SK-N-SH (cell line): ENCODE results near the gene FSD2. TPM values are rescaled to one million over a fixed set of nuclear protein-coding genes. Genes with fewer than 3 reads are reported as not detected.

Experiments
- CTCF ChIA-PET: fragments of 300-600, 350-600 bp; formaldehyde crosslinking; extraction: SDS; loops from one replicate; lab custom pipeline; 2021; lab: Yijun Ruan, JAX
- POLR2A ChIA-PET: fragments of 350-600 bp; sonication (Branson Sonifier 250); formaldehyde crosslinking; extraction: SDS; loops from one replicate; lab custom pipeline; 2020; ENCODE audit warnings: antibody characterized with exemption, inconsistent platforms; lab: Yijun Ruan, JAX
- DNase-seq: peaks from one replicate; pipeline ENCODE4 v3.0.0; 2012
- H2AFZ ChIP-seq: fragments of 200-600 bp; sonication (generic); 2 replicates; pipeline ENCODE4 v1.8.1; 2016; ENCODE audit warnings: antibody characterized with exemption, mild to moderate bottlenecking, low read depth
- H3F3A ChIP-seq: fragments of 200-600 bp; sonication (generic); replicated peaks from 2 replicates; pipeline ENCODE3; 2016; ENCODE audit warnings: antibody characterized with exemption, mild to moderate bottlenecking; ENCODE audit not compliant: insufficient read depth
- H3K27ac ChIP-seq, 2 experiments: fragments of 200-500 bp in 1 of 2; fragments of 200-600 bp in 1 of 2; sonication (Bioruptor generic) in 1 of 2; sonication (generic), shearing (Covaris generic) in 1 of 2; 2 replicates each; pipeline versions ENCODE4 v1.5.1 to v1.6.1; 2014 to 2016; ENCODE audit warnings: low read depth in 2 of 2, inconsistent platforms in 1 of 2, low read length in 1 of 2, mild to moderate bottlenecking in 1 of 2, mixed read lengths in 1 of 2
- H3K27me3 ChIP-seq: fragments of 200-600 bp; sonication (generic), shearing (Covaris generic); 2 replicates; pipeline ENCODE4 v1.6.1; 2016; ENCODE audit warnings: mixed run types; ENCODE audit not compliant: insufficient read depth
- H3K36me3 ChIP-seq, 2 experiments: fragments of 200-500 bp in 1 of 2; fragments of 200-600 bp in 1 of 2; sonication (Bioruptor generic) in 1 of 2; sonication (generic) in 1 of 2; replicated peaks in 1 of 2; 2 replicates each; pipeline versions ENCODE3 to v1.5.1; 2014 to 2016; ENCODE audit warnings: low read length in 1 of 2, mild to moderate bottlenecking in 1 of 2; ENCODE audit not compliant: insufficient read depth in 2 of 2, control insufficient read depth in 1 of 2
- H3K4me1 ChIP-seq, 2 experiments: fragments of 200-500 bp in 1 of 2; fragments of 200-600 bp in 1 of 2; sonication (Bioruptor generic) in 1 of 2; sonication (generic), shearing (Covaris generic) in 1 of 2; 2 replicates each; pipeline versions ENCODE4 v1.5.1 to v1.6.1; 2014 to 2016; ENCODE audit warnings: low read depth in 1 of 2, low read length in 1 of 2, mixed run types in 1 of 2; ENCODE audit not compliant: insufficient read depth in 2 of 2, control insufficient read depth in 1 of 2
- H3K4me2 ChIP-seq: fragments of 200-600 bp; sonication (generic), shearing (Covaris generic); 2 replicates; pipeline ENCODE4 v1.6.1; 2017; ENCODE audit warnings: mixed run types
- H3K4me3 ChIP-seq, 2 experiments: fragments of 200-500 bp in 1 of 2; fragments of 200-600 bp in 1 of 2; sonication (Bioruptor generic) in 1 of 2; sonication (generic), shearing (Covaris generic) in 1 of 2; 2 replicates each; pipeline versions ENCODE4 v1.5.1 to v1.8.1; 2014 to 2016; ENCODE audit warnings: low read depth in 2 of 2, inconsistent platforms in 1 of 2, low read length in 1 of 2, mild to moderate bottlenecking in 1 of 2, mixed read lengths in 1 of 2, moderate library complexity in 1 of 2
- H3K79me2 ChIP-seq: fragments of 200-600 bp; sonication (generic); 2 replicates; pipeline ENCODE4 v1.8.1; 2017; ENCODE audit warnings: mild to moderate bottlenecking; ENCODE audit not compliant: insufficient read depth
- H3K9ac ChIP-seq: fragments of 200-600 bp; sonication (generic); 2 replicates; pipeline ENCODE4 v1.6.1; 2017; ENCODE audit warnings: mixed run types
- H3K9me2 ChIP-seq: fragments of 200-600 bp; sonication (generic); 2 replicates; pipeline ENCODE4 v1.6.1; 2017; ENCODE audit warnings: mixed run types
- H3K9me3 ChIP-seq: fragments of 200-600 bp; sonication (generic); 2 replicates; pipeline ENCODE4 v1.6.1; 2017; ENCODE audit warnings: mixed run types, mild to moderate bottlenecking, moderate library complexity
- H4K20me1 ChIP-seq: fragments of 200-600 bp; sonication (generic); 2 replicates; pipeline ENCODE4 v1.6.1; 2017; ENCODE audit warnings: mild to moderate bottlenecking, mixed run types; ENCODE audit not compliant: insufficient read depth
- CHD2 ChIP-seq: fragments of 150-350 bp; IDR thresholded peaks from 2 replicates; pipeline ENCODE4 v1.6.1; 2018; ENCODE audit warnings: low read length; ENCODE audit not compliant: partially characterized antibody
- FOXM1 ChIP-seq: IDR thresholded peaks from 2 replicates; pipeline ENCODE4 v1.4.0; 2012; ENCODE audit warnings: low read depth, mild to moderate bottlenecking
- GATA2 ChIP-seq: sonication (generic); formaldehyde crosslinking; IDR thresholded peaks from 2 replicates; pipeline ENCODE4 v1.5.0; 2020; ENCODE audit warnings: mild to moderate bottlenecking, missing genetic modification reagents
- MAX ChIP-seq: IDR thresholded peaks from 2 replicates; pipeline ENCODE4 v1.4.0; 2012; ENCODE audit warnings: low read depth
- MXI1 ChIP-seq: IDR thresholded peaks from 2 replicates; pipeline ENCODE4 v1.6.1; 2012; ENCODE audit warnings: mild to moderate bottlenecking, low read depth, low read length, improper control_type of control experiment
- NRF1 ChIP-seq: IDR thresholded peaks from 2 replicates; pipeline ENCODE4 v1.6.1; 2012; ENCODE audit warnings: low read depth, mild to moderate bottlenecking, low read length
- RFX5 ChIP-seq: IDR thresholded peaks from 2 replicates; pipeline ENCODE4 v1.6.1; 2012; ENCODE audit warnings: mild to moderate bottlenecking, improper control_type of control experiment, low read length
- SIN3A ChIP-seq: IDR thresholded peaks from 2 replicates; pipeline ENCODE4 v1.6.1; 2012; ENCODE audit warnings: low read depth, mild to moderate bottlenecking, low read length, moderate library complexity, borderline replicate concordance
- SMC3 ChIP-seq: IDR thresholded peaks from 2 replicates; pipeline ENCODE4 v1.6.1; 2012; ENCODE audit warnings: low read depth, low read length, improper control_type of control experiment
- TAF1 ChIP-seq: IDR thresholded peaks from 2 replicates; pipeline ENCODE4 v1.6.1; 2012; ENCODE audit warnings: low read depth, mild to moderate bottlenecking, low read length, moderate library complexity, borderline replicate concordance
- TEAD4 ChIP-seq: IDR thresholded peaks from 2 replicates; pipeline ENCODE4 v1.4.0; 2012; ENCODE audit warnings: mild to moderate bottlenecking, borderline replicate concordance; ENCODE audit not compliant: insufficient read depth
- USF1 ChIP-seq: IDR thresholded peaks from 2 replicates; pipeline ENCODE4 v1.4.0; 2012; ENCODE audit warnings: low read depth, borderline replicate concordance
- ZBTB33 ChIP-seq: IDR thresholded peaks from 2 replicates; pipeline ENCODE4 v1.4.0; 2012; ENCODE audit warnings: low read depth, borderline replicate concordance
- WGBS: methylation state at CpG from one replicate; pipeline ENCODE4 v1.1.6; 2017; ENCODE audit warnings: low lambda C conversion rate; 5-methylcytosine and 5-hydroxymethylcytosine counted together
- polyA plus RNA-seq, 3 experiments: library from polyadenylated mRNA; depleted of rRNA; stranded (reverse); fragments of >200 nt; gene quantifications; 2 replicates each; pipeline ENCODE4 v1.2.3, GENCODE V29; 2012
- TF ChIP-seq, protein P1 (sequence below): fragments of 200-600 bp; sonication (generic); IDR thresholded peaks from 2 replicates; pipeline ENCODE4 v1.6.1; 2017; ENCODE audit warnings: antibody characterized with exemption, mild to moderate bottlenecking, moderate library complexity
- TF ChIP-seq, protein P2 (sequence below): IDR thresholded peaks from 2 replicates; pipeline ENCODE4 v1.6.1; 2012; ENCODE audit warnings: mild to moderate bottlenecking, low read depth, low read length, moderate library complexity
- TF ChIP-seq, protein P3 (sequence below): IDR thresholded peaks from 2 replicates; pipeline ENCODE4; 2012

FSD2 gene
- polyA plus RNA-seq, 1 of the 3 experiments (the other 2 are of a cell fraction), result not detected

DNA sequence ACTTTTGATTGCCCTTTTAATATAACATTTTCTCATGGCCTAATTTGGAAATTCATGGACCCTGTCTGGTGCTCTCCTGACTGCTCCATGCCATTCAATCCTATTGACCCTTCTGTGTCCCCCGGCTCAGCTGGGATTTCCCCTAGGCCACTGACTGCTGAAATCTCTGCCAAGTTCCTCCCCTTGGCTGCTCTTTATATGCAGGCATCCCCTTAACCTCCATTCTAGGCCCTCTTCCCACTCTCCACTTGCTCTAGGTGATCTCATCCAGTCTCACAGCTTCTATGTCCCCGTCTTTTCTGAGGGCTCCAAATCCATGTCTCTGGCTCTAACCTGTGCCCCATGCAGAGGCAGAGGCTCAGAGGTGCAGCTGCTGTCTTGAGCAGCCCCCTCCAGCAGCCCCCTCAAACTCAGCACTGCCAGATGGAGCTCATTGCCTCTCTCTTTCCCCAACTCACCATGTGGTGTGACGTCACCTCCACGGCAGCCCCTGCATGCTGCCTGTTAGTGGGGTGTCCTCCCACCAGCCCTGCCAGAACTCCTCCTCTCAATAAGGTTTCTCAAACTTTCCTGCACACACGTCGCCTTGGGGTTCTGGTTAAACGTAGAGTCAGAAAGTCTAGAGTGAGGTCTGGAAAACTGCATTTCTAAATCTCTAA, 6.6 kb downstream of the FSD2 start:
- Histone ChIP-seq H3F3A (no peaks in the 10 kb centered on the region), H3K9ac (no peak overlapping the region), H3K9me3 (no peaks in the 10 kb centered on the region), H2AFZ (no peak overlapping the region), H3K27ac (no peak overlapping the region), H3K27me3 (no peaks in the 10 kb centered on the region), H3K36me3 (no peaks in the 10 kb centered on the region), H3K9me2 (no peaks in the 10 kb centered on the region), H3K4me3 (no peak overlapping the region), H3K79me2 (no peaks in the 10 kb centered on the region), H4K20me1 (no peaks in the 10 kb centered on the region), H3K4me1 (no peaks in the 10 kb centered on the region), H3K4me2 (no peak overlapping the region)
- TF ChIP-seq, protein P1, sequence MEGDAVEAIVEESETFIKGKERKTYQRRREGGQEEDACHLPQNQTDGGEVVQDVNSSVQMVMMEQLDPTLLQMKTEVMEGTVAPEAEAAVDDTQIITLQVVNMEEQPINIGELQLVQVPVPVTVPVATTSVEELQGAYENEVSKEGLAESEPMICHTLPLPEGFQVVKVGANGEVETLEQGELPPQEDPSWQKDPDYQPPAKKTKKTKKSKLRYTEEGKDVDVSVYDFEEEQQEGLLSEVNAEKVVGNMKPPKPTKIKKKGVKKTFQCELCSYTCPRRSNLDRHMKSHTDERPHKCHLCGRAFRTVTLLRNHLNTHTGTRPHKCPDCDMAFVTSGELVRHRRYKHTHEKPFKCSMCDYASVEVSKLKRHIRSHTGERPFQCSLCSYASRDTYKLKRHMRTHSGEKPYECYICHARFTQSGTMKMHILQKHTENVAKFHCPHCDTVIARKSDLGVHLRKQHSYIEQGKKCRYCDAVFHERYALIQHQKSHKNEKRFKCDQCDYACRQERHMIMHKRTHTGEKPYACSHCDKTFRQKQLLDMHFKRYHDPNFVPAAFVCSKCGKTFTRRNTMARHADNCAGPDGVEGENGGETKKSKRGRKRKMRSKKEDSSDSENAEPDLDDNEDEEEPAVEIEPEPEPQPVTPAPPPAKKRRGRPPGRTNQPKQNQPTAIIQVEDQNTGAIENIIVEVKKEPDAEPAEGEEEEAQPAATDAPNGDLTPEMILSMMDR, result no peak
- TF ChIP-seq FOXM1, result no peak
- TF ChIP-seq ZBTB33, result no peak
- TF ChIP-seq RFX5, result no peak
- TF ChIP-seq SMC3, result no peak
- TF ChIP-seq SIN3A, result no peak
- TF ChIP-seq, protein P2, sequence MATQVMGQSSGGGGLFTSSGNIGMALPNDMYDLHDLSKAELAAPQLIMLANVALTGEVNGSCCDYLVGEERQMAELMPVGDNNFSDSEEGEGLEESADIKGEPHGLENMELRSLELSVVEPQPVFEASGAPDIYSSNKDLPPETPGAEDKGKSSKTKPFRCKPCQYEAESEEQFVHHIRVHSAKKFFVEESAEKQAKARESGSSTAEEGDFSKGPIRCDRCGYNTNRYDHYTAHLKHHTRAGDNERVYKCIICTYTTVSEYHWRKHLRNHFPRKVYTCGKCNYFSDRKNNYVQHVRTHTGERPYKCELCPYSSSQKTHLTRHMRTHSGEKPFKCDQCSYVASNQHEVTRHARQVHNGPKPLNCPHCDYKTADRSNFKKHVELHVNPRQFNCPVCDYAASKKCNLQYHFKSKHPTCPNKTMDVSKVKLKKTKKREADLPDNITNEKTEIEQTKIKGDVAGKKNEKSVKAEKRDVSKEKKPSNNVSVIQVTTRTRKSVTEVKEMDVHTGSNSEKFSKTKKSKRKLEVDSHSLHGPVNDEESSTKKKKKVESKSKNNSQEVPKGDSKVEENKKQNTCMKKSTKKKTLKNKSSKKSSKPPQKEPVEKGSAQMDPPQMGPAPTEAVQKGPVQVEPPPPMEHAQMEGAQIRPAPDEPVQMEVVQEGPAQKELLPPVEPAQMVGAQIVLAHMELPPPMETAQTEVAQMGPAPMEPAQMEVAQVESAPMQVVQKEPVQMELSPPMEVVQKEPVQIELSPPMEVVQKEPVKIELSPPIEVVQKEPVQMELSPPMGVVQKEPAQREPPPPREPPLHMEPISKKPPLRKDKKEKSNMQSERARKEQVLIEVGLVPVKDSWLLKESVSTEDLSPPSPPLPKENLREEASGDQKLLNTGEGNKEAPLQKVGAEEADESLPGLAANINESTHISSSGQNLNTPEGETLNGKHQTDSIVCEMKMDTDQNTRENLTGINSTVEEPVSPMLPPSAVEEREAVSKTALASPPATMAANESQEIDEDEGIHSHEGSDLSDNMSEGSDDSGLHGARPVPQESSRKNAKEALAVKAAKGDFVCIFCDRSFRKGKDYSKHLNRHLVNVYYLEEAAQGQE, result no peak
- TF ChIP-seq GATA2 (CRISPR knock-in tag), result no peak
- TF ChIP-seq, protein P3, sequence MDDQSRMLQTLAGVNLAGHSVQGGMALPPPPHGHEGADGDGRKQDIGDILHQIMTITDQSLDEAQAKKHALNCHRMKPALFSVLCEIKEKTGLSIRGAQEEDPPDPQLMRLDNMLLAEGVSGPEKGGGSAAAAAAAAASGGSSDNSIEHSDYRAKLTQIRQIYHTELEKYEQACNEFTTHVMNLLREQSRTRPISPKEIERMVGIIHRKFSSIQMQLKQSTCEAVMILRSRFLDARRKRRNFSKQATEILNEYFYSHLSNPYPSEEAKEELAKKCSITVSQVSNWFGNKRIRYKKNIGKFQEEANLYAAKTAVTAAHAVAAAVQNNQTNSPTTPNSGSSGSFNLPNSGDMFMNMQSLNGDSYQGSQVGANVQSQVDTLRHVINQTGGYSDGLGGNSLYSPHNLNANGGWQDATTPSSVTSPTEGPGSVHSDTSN, result no peak
- no peak for TF ChIP-seq USF1
- no peak for TF ChIP-seq MAX
- no peak for TF ChIP-seq NRF1
- TF ChIP-seq TEAD4, result no peak
- TF ChIP-seq CHD2, result no peak
- TF ChIP-seq TAF1, result no peak
- TF ChIP-seq MXI1, result no peak
- DNase-seq, result no peak
- 48% methylated on average over 7 of the region's 7 CpGs for WGBS
- POLR2A ChIA-PET, result no interaction called here
- CTCF ChIA-PET, result no interaction called here
